Naive thymus-derived CD4-positive, alpha-beta T cell (primary cell): ENCODE measurements around the gene DDX11. TPM values are rescaled to one million over a fixed set of nuclear protein-coding genes. Genes with fewer than 3 reads are reported as not detected.
"Not testable (repeated sequence)": the region's sequence is repeated elsewhere in the genome, so short reads cannot be mapped to it uniquely, and the experiment has no call there.

Experiments used
- ATAC-seq: fragments of 150-1000 bp; cut with Tn5 transposase; 2 replicates; pipeline ENCODE4 v1.10.0; 2021; ENCODE audit warnings: mild to moderate bottlenecking, moderate library complexity
- CTCF ChIA-PET: fragments of 350-600 bp; sonication (Branson Sonifier 250); formaldehyde crosslinking; loops from one replicate; lab custom pipeline; 2021; ENCODE audit warnings: antibody characterized with exemption; lab: Charles Lee
- POLR2A ChIA-PET: fragments of 350-600 bp; sonication (Branson Sonifier 250); formaldehyde crosslinking; loops from one replicate; lab custom pipeline; 2021; ENCODE audit warnings: antibody characterized with exemption, inconsistent platforms; lab: Charles Lee
- DNase-seq, 9 donors: peaks; one replicate each; pipeline versions ENCODE4 v3.0.0 to v3.0.0-alpha.2; 2020 to 2022; ENCODE audit warnings: mixed read lengths in 1 of 9
- H3K27ac ChIP-seq: one replicate; pipeline ENCODE4 v1.7.0; 2013; ENCODE audit warnings: mild to moderate bottlenecking, low read depth, low read length, moderate library complexity
- H3K27me3 ChIP-seq, 2 donors: one replicate each; pipeline ENCODE4 v1.7.0; 2013; ENCODE audit warnings: low read length in 2 of 2, mild to moderate bottlenecking in 2 of 2, moderate library complexity in 2 of 2; ENCODE audit not compliant: control insufficient read depth in 2 of 2, insufficient read depth in 2 of 2
- H3K36me3 ChIP-seq, 3 experiments: 1 replicate in 2 of 3; 2 replicates in 1 of 3; pipeline ENCODE4 v1.7.0; 2013; ENCODE audit warnings: low read length in 3 of 3, mild to moderate bottlenecking in 3 of 3, moderate library complexity in 1 of 3; ENCODE audit not compliant: insufficient read depth in 3 of 3, control insufficient read depth in 2 of 3
- H3K4me1 ChIP-seq, 2 donors: one replicate each; pipeline ENCODE4 v1.7.0; 2013; ENCODE audit warnings: low read length in 2 of 2, mild to moderate bottlenecking in 2 of 2, moderate library complexity in 1 of 2; ENCODE audit not compliant: control insufficient read depth in 2 of 2, insufficient read depth in 2 of 2
- H3K4me3 ChIP-seq: 2 replicates; pipeline ENCODE4 v1.7.0; 2013; ENCODE audit warnings: mild to moderate bottlenecking, low read length
- H3K9me3 ChIP-seq, 3 experiments: 1 replicate in 2 of 3; 2 replicates in 1 of 3; pipeline ENCODE4 v1.7.0; 2013; ENCODE audit warnings: low read length in 3 of 3; ENCODE audit not compliant: control insufficient read depth in 2 of 3
- H3K27ac Mint-ChIP-seq, 9 donors: one replicate each; pipeline ENCODE4 v1.8.0; 2020 to 2022; ENCODE audit warnings: mixed read lengths in 9 of 9, mild to moderate bottlenecking in 8 of 9, moderate library complexity in 5 of 9, inconsistent platforms in 2 of 9
- H3K27me3 Mint-ChIP-seq, 5 donors: one replicate each; pipeline ENCODE4 v1.8.0; 2021 to 2022; ENCODE audit warnings: mixed read lengths in 5 of 5, mild to moderate bottlenecking in 1 of 5
- H3K36me3 Mint-ChIP-seq, 5 donors: one replicate each; pipeline ENCODE4 v1.8.0; 2020 to 2022; ENCODE audit warnings: mixed read lengths in 5 of 5, mild to moderate bottlenecking in 3 of 5, inconsistent platforms in 1 of 5
- H3K4me1 Mint-ChIP-seq, 7 donors: one replicate each; pipeline ENCODE4 v1.8.0; 2020 to 2022; ENCODE audit warnings: mixed read lengths in 7 of 7, mild to moderate bottlenecking in 3 of 7, inconsistent platforms in 1 of 7
- H3K4me3 Mint-ChIP-seq, 10 donors: one replicate each; pipeline ENCODE4 v1.8.0; 2020 to 2022; ENCODE audit warnings: mild to moderate bottlenecking in 10 of 10, mixed read lengths in 10 of 10, moderate library complexity in 6 of 10, inconsistent platforms in 2 of 10
- H3K9me3 Mint-ChIP-seq, 11 donors: one replicate each; pipeline ENCODE4 v1.8.0; 2020 to 2022; ENCODE audit warnings: mixed read lengths in 11 of 11, mild to moderate bottlenecking in 4 of 11, inconsistent platforms in 1 of 11, moderate library complexity in 1 of 11
- intact Hi-C, 2 donors: fragments of 100-400 bp; cut with micrococcal nuclease; formaldehyde crosslinking; loops; one replicate each; pipeline ENCODE4 v1.15.1; 2023
- polyA plus RNA-seq, 2 donors: library from polyadenylated mRNA; unstranded; fragments of 300-500 nt; fragmentation: Illumina TruSeq; gene quantifications; one replicate each; pipeline ENCODE4 v1.2.3, GENCODE V29; 2021
- total RNA-seq, 6 experiments: library from RNA in 5 of 6; stranded (reverse) in 5 of 6; gene quantifications; 1 replicate in 5 of 6; 2 replicates in 1 of 6; pipeline ENCODE4 v1.2.3 and lab custom pipeline; 2021 to 2026

Gene DDX11
- total and polyA plus RNA-seq, 7 experiments from 2014 or later, result 1.5 to 123 (median 49.3) TPM

DNA sequence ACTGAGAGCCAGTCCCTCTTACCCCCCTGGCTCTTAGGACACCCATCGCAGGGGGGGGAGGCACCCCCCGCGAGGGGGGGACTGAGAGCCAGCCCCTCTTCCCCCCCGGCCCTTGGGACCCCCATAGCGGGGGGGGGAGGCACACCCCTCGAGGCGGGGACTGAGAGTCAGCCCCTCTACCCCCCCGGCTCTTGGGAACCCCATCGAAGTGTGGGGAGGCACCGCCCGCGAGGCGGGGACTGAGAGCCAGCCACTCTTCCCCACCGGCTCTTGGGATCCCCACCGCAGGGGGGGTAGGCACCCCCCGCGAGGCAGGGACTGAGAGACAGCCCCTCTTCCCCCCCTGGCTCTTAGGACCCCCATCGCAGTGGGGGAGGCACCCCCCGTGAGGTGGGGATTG, 48.8 kb downstream of the DDX11 start:
- H3K27me3 ChIP-seq, result peaks cover 0 to 7% of the 10 kb centered on the region in 2 donors
- Mint-ChIP-seq H3K27me3 (peaks cover 0 to 15% (median 0%) of the 10 kb centered on the region in 5 donors), H3K36me3 (no peaks in the 10 kb centered on the region), H3K27ac (no peak overlapping the region), H3K4me1 (peaks cover 0 to 4% (median under 1%) of the 10 kb centered on the region in 7 donors), H3K4me3 (no peak overlapping the region), H3K9me3 (peaks cover 0 to 4% (median 0%) of the 10 kb centered on the region in 11 donors)
- peaks cover 10 to 14% of the 10 kb centered on the region in 2 donors for H3K4me1 ChIP-seq
- intact Hi-C loops, result no loop called here
- no peak for ATAC-seq
- ChIA-PET POLR2A (no interaction called here), CTCF (no interaction called here)
- no peaks in the 10 kb centered on the region for H3K36me3 ChIP-seq
- no peak overlapping the region for H3K4me3 ChIP-seq
- H3K27ac ChIP-seq, result no peak overlapping the region
- no peaks in the 10 kb centered on the region for H3K9me3 ChIP-seq
- no peak for DNase-seq

DNA sequence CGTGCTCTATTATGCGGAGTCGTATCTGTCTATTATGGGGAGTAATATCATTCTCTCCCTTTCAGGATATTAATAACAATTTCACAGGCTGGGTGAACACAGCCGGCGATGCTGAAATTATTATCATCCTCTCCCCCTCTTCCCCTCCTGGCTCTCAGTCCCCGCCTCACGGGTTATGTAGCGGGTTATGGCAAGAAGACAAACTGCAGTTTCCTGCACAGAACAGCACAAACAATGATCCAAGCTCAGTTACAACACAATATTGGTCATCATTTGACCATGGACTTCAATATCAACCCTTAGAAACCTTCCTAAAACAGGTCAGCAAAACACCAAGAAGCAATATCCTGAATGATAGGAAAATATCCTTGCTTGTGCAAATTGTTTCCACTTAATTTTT, 50.5 kb downstream of the DDX11 start:
- H3K4me1 Mint-ChIP-seq, H3K27ac Mint-ChIP-seq, H3K27me3 ChIP-seq, H3K9me3 Mint-ChIP-seq, intact Hi-C loops, ATAC-seq, H3K36me3 ChIP-seq, H3K9me3 ChIP-seq, DNase-seq, H3K36me3 Mint-ChIP-seq, CTCF ChIA-PET, H3K4me1 ChIP-seq, H3K27ac ChIP-seq, POLR2A ChIA-PET, H3K4me3 ChIP-seq, H3K4me3 Mint-ChIP-seq: not testable (repeated sequence)
- peaks cover 0 to 10% (median 6%) of the 10 kb centered on the region in 5 donors for H3K27me3 Mint-ChIP-seq

DNA sequence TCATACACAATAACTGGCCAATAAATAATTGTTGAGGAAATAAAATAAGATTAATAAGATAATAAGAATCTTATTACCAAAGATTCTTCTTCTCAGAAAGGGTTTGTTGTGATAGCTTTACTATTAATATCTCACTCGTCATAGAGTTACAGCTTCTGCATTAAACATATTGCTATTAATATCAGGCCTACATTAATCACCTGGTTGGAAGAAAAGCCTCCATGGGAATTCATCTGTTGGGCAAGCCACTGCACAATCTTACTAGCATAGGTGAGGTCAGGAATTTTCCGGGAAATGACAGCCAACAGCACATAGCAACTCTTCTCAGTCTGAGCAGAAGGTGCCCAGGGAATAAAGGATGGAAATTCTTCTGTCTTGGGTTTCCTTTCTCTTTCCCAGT, 51.5 kb downstream of the DDX11 start:
- ATAC-seq, H3K4me1 Mint-ChIP-seq, CTCF ChIA-PET: not testable (repeated sequence)

DNA sequence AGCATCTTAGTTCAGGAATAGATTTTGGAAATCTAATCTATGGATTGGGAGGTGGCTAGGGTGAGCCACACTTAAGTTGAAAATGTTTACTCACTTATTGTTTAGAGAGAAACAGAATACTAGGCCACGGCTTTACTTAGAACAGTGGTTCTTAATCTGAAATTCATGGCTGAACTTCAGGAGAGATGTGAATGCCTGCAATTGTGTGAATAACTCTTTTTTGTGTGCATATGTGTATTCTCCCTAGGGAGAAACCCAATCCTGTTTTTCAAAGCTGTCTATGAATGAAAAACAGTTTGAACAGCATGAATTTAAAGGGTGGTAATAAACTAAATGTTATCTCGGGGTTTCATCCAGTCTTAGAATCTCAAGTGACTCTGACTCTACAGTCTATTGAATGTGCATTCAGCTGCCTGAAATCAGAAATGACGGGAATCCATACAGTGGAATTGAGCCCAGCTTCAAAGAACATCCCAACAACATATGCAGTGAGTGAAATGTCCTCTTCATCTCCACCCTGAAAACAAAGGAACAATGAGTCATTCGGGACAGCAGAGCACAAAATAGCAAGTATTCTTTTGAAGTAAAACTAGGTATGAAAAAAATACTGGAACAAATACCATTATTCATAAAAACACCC, 53.7 kb downstream of the DDX11 start:
- DNase-seq, H3K27ac ChIP-seq, H3K4me3 ChIP-seq, H3K36me3 ChIP-seq, ATAC-seq, H3K9me3 ChIP-seq, CTCF ChIA-PET, POLR2A ChIA-PET, H3K4me1 Mint-ChIP-seq, H3K36me3 Mint-ChIP-seq, H3K4me3 Mint-ChIP-seq, H3K9me3 Mint-ChIP-seq, H3K27me3 ChIP-seq, intact Hi-C loops, H3K4me1 ChIP-seq, H3K27ac Mint-ChIP-seq: not testable (repeated sequence)
- peaks cover 7 to 20% (median 11%) of the 10 kb centered on the region in 5 donors for H3K27me3 Mint-ChIP-seq

More for the DNA sequence above, 51.5 kb downstream of the DDX11 start:
- H3K36me3 ChIP-seq, H3K36me3 Mint-ChIP-seq, H3K27ac Mint-ChIP-seq, H3K9me3 Mint-ChIP-seq, H3K27me3 ChIP-seq, H3K4me1 ChIP-seq, POLR2A ChIA-PET, intact Hi-C loops, H3K27ac ChIP-seq, H3K4me3 Mint-ChIP-seq, H3K4me3 ChIP-seq, DNase-seq, H3K9me3 ChIP-seq: not testable (repeated sequence)
- peaks cover 0 to 12% (median 6%) of the 10 kb centered on the region in 5 donors for H3K27me3 Mint-ChIP-seq

DNA sequence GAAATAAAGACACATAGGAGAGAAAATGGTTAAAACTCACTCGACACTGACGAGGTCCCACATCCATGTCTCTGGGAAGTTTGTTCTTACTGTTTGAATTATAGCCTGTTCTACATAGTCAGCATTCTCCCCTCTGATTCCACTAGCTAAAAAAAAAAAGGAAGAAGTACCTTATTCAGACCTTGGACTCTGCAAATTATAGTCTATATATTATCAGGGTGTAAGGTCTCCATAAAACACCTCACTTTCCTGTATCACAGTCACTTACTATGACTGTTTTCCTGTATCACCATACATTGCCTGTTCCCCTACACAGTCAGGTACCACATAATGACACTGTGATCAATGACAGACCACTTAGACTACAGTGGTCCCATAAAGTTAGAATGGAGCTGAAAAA, 62.9 kb downstream of the DDX11 start:
- H3K4me3 Mint-ChIP-seq, H3K27me3 ChIP-seq, CTCF ChIA-PET, H3K36me3 ChIP-seq, H3K9me3 ChIP-seq, intact Hi-C loops, H3K27ac ChIP-seq, DNase-seq, H3K27ac Mint-ChIP-seq, H3K4me3 ChIP-seq, ATAC-seq, H3K4me1 Mint-ChIP-seq, H3K4me1 ChIP-seq, POLR2A ChIA-PET, H3K36me3 Mint-ChIP-seq: not testable (repeated sequence)
- Mint-ChIP-seq H3K27me3 (peaks cover 3 to 30% (median 16%) of the 10 kb centered on the region in 5 donors), H3K9me3 (peaks cover 0 to 16% (median 6%) of the 10 kb centered on the region in 11 donors)

DNA sequence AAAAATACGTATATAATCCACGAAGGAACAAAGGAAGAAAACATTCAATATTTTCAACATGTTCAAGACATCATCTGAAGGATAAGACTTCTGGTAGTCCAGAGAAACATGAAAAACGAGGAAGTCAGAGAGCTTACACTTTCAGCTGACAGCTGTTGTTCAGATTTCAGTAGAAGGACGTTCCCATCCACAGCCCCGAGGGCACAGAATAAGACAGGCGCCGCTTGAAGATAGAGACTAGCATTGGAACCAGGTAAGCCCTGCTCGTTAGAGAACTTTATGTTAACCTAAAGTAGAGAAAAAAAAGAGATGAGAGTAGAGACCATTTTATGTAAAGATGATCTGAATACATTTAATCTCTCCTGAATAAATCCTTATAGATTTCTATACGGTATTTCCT, 71.1 kb downstream of the DDX11 start:
- H3K27me3 ChIP-seq, POLR2A ChIA-PET, H3K4me3 Mint-ChIP-seq, H3K27ac ChIP-seq, CTCF ChIA-PET, H3K27ac Mint-ChIP-seq, H3K4me1 Mint-ChIP-seq, H3K36me3 Mint-ChIP-seq, H3K4me3 ChIP-seq, DNase-seq, H3K4me1 ChIP-seq, intact Hi-C loops, ATAC-seq, H3K9me3 ChIP-seq, H3K36me3 ChIP-seq: not testable (repeated sequence)
- Mint-ChIP-seq H3K27me3 (peaks cover under 1 to 10% (median 4%) of the 10 kb centered on the region in 5 donors), H3K9me3 (peaks cover 0 to 11% (median 4%) of the 10 kb centered on the region in 11 donors)

DNA sequence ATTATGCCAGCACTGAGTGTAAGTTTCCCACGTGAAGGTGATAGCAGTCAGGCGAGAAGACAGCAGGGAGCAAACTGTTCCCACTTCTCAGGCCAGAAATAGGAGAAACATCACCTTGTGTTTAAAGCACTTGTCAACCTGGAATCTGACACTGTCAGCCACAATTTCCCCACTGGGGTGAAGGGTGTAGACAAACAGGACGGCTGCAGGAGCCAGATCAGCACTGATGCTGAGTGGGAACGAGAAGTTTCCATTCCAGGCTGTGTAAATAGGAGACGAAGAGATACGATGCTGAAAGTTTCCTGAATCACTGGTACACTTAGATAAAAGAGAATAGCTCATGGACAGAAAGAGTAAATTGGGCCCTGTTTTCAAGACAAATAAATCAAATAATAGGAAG, 71.6 kb downstream of the DDX11 start:
- H3K4me1 ChIP-seq, H3K36me3 Mint-ChIP-seq, DNase-seq, intact Hi-C loops, H3K4me3 Mint-ChIP-seq, H3K9me3 Mint-ChIP-seq, H3K27ac ChIP-seq, H3K4me3 ChIP-seq, POLR2A ChIA-PET, ATAC-seq, CTCF ChIA-PET, H3K36me3 ChIP-seq, H3K9me3 ChIP-seq, H3K27me3 ChIP-seq, H3K27ac Mint-ChIP-seq, H3K4me1 Mint-ChIP-seq, H3K27me3 Mint-ChIP-seq: not testable (repeated sequence)
